IMR-90 (cell line): ENCODE measurements around the gene FRYL. TPM values are rescaled to one million over a fixed set of nuclear protein-coding genes. Genes with fewer than 3 reads are reported as not detected.

Experiments
- ATAC-seq: fragments of 200-7000 bp; cut with Tn5 transposase; 2 replicates; pipeline ENCODE4 v1.9.1; 2020; ENCODE audit warnings: low read depth, mild to moderate bottlenecking, moderate library complexity
- BruUV-seq: library from RNA; stranded (reverse); fragments of 400-500 nt; replicated peaks from 2 replicates; lab custom pipeline; 2021; lab: Mats Ljungman, UMichigan
- CTCF ChIA-PET: fragments of 300-600 bp; formaldehyde crosslinking; extraction: SDS; loops from one replicate; lab custom pipeline; 2021; ENCODE audit warnings: antibody characterized with exemption; lab: Yijun Ruan, JAX
- POLR2A ChIA-PET: fragments of 300-600 bp; sonication (Branson Sonifier 250); formaldehyde crosslinking; loops from one replicate; lab custom pipeline; 2022; ENCODE audit warnings: antibody characterized with exemption; ENCODE audit not compliant: unreplicated experiment; lab: Charles Lee
- DNase-seq: peaks from one replicate; pipeline ENCODE4 v3.0.0; 2013
- H2AFZ ChIP-seq: replicated peaks from 2 replicates; pipeline ENCODE3; 2013; ENCODE audit warnings: low read length, mild to moderate bottlenecking; ENCODE audit not compliant: poor library complexity
- H2AK5ac ChIP-seq: 2 replicates; pipeline ENCODE4 v1.6.1; 2013; ENCODE audit warnings: low read depth, low read length, inconsistent platforms
- H2AK9ac ChIP-seq: replicated peaks from 2 replicates; pipeline ENCODE3; 2013; ENCODE audit warnings: mild to moderate bottlenecking, low read depth, low read length, moderate library complexity; ENCODE audit not compliant: poor library complexity
- H2BK120ac ChIP-seq: 2 replicates; pipeline ENCODE4 v1.6.1; 2013; ENCODE audit warnings: low read depth, low read length, inconsistent platforms
- H2BK15ac ChIP-seq: 3 replicates; pipeline ENCODE4 v1.6.1; 2013; ENCODE audit warnings: low read depth, low read length, inconsistent platforms
- H2BK20ac ChIP-seq: 2 replicates; pipeline ENCODE4 v1.6.1; 2013; ENCODE audit warnings: low read depth, mild to moderate bottlenecking, inconsistent platforms, low read length, moderate library complexity
- H2BK5ac ChIP-seq: 2 replicates; pipeline ENCODE4 v1.6.1; 2013; ENCODE audit warnings: mild to moderate bottlenecking, low read depth, low read length, inconsistent platforms; ENCODE audit not compliant: poor library complexity, severe bottlenecking
- H3K14ac ChIP-seq: replicated peaks from 2 replicates; pipeline ENCODE4 v1.6.1; 2013; ENCODE audit warnings: low read depth, low read length, inconsistent platforms
- H3K18ac ChIP-seq: 2 replicates; pipeline ENCODE4 v1.6.1; 2013; ENCODE audit warnings: low read depth, low read length, control low read depth
- H3K23ac ChIP-seq: 2 replicates; pipeline ENCODE4 v1.6.1; 2013; ENCODE audit warnings: low read depth, low read length, inconsistent platforms
- H3K27ac ChIP-seq: 2 replicates; pipeline ENCODE4 v1.5.1; 2013; ENCODE audit warnings: mild to moderate bottlenecking, control low read depth, low read length; ENCODE audit not compliant: insufficient read depth
- H3K27me3 ChIP-seq: 2 replicates; pipeline ENCODE4 v1.6.1; 2013; ENCODE audit warnings: low read length; ENCODE audit not compliant: control insufficient read depth, insufficient read depth
- H3K36me3 ChIP-seq: 2 replicates; pipeline ENCODE4 v1.6.1; 2013; ENCODE audit warnings: low read length, mixed read lengths; ENCODE audit not compliant: control insufficient read depth, insufficient read depth
- H3K4ac ChIP-seq: 2 replicates; pipeline ENCODE4 v1.6.1; 2013; ENCODE audit warnings: low read depth, low read length, inconsistent platforms
- H3K4me1 ChIP-seq: 2 replicates; pipeline ENCODE4 v1.6.1; 2013; ENCODE audit warnings: low read length, mixed read lengths; ENCODE audit not compliant: control insufficient read depth, insufficient read depth
- H3K4me2 ChIP-seq: 2 replicates; pipeline ENCODE4 v1.6.1; 2013; ENCODE audit warnings: low read depth, mild to moderate bottlenecking, control low read depth, low read length, moderate library complexity
- H3K4me3 ChIP-seq: 2 replicates; pipeline ENCODE4 v1.5.1; 2013; ENCODE audit warnings: low read depth, mild to moderate bottlenecking, control low read depth, low read length, moderate library complexity; ENCODE audit not compliant: insufficient read depth
- H3K56ac ChIP-seq: 2 replicates; pipeline ENCODE4 v1.6.1; 2013; ENCODE audit warnings: low read length, inconsistent platforms; ENCODE audit not compliant: insufficient read depth; ENCODE audit errors: extremely low read depth
- H3K79me1 ChIP-seq, 2 experiments: 2 replicates each; pipeline ENCODE4 v1.6.1; 2013; ENCODE audit warnings: low read length in 2 of 2, inconsistent platforms in 1 of 2, low read depth in 1 of 2
- H3K9ac ChIP-seq: 2 replicates; pipeline ENCODE4 v1.6.1; 2013; ENCODE audit warnings: low read depth, low read length, control low read depth
- H3K9me1 ChIP-seq: 2 replicates; pipeline ENCODE4 v1.6.1; 2013; ENCODE audit warnings: low read length, inconsistent platforms; ENCODE audit not compliant: insufficient read depth
- H3K9me3 ChIP-seq: 2 replicates; pipeline ENCODE4 v1.6.1; 2013; ENCODE audit warnings: low read length; ENCODE audit not compliant: control insufficient read depth, insufficient read depth
- H4K20me1 ChIP-seq: 2 replicates; pipeline ENCODE4 v1.6.1; 2013; ENCODE audit warnings: low read length, inconsistent platforms; ENCODE audit not compliant: insufficient read depth
- H4K5ac ChIP-seq: 2 replicates; pipeline ENCODE4 v1.6.1; 2013; ENCODE audit warnings: mild to moderate bottlenecking, low read depth, low read length, control low read depth
- H4K8ac ChIP-seq, 2 experiments: 2 replicates each; pipeline ENCODE4 v1.6.1; 2013; ENCODE audit warnings: low read depth in 2 of 2, low read length in 2 of 2, control low read depth in 1 of 2, inconsistent platforms in 1 of 2
- H4K91ac ChIP-seq: 2 replicates; pipeline ENCODE4 v1.6.1; 2013; ENCODE audit warnings: low read depth, low read length, inconsistent platforms; ENCODE audit not compliant: insufficient read depth
- BHLHE40 ChIP-seq: fragments of 150-350 bp; IDR thresholded peaks from 2 replicates; pipeline ENCODE4 v1.6.1; 2016; ENCODE audit warnings: mild to moderate bottlenecking, low read depth, low read length
- CEBPB ChIP-seq: IDR thresholded peaks from 2 replicates; pipeline ENCODE4 v1.6.1; 2012; ENCODE audit warnings: low read depth, low read length, improper control_type of control experiment
- CHD1 ChIP-seq: IDR thresholded peaks from 2 replicates; pipeline ENCODE4 v1.6.1; 2012; ENCODE audit warnings: low read depth, low read length, improper control_type of control experiment
- FOS ChIP-seq: fragments of 150-350 bp; IDR thresholded peaks from 2 replicates; pipeline ENCODE4 v1.6.1; 2016; ENCODE audit warnings: low read depth, low read length
- MAFK ChIP-seq: IDR thresholded peaks from 2 replicates; pipeline ENCODE4 v1.6.1; 2012; ENCODE audit warnings: low read depth, low read length, improper control_type of control experiment
- MAZ ChIP-seq: IDR thresholded peaks from 2 replicates; pipeline ENCODE4 v1.6.1; 2012; ENCODE audit warnings: low read depth, mild to moderate bottlenecking, low read length, improper control_type of control experiment, moderate library complexity, borderline replicate concordance
- MXI1 ChIP-seq: IDR thresholded peaks from 2 replicates; pipeline ENCODE4 v1.6.1; 2012; ENCODE audit warnings: low read depth, mild to moderate bottlenecking, low read length, moderate library complexity, borderline replicate concordance
- NFE2L2 ChIP-seq: fragments of 150-350 bp; IDR thresholded peaks from 2 replicates; pipeline ENCODE4 v1.6.1; 2016; ENCODE audit warnings: low read depth, mild to moderate bottlenecking, low read length
- POLR2A ChIP-seq: IDR thresholded peaks from 2 replicates; pipeline ENCODE4 v1.6.1; 2012; ENCODE audit warnings: mild to moderate bottlenecking, low read depth, low read length
- RAD21 ChIP-seq: IDR thresholded peaks from 2 replicates; pipeline ENCODE4 v1.6.1; 2012; ENCODE audit warnings: low read length, improper control_type of control experiment
- RCOR1 ChIP-seq: IDR thresholded peaks from 2 replicates; pipeline ENCODE4 v1.6.1; 2012; ENCODE audit warnings: mild to moderate bottlenecking, low read length, improper control_type of control experiment; ENCODE audit not compliant: insufficient replicate concordance
- RFX5 ChIP-seq: IDR thresholded peaks from 2 replicates; pipeline ENCODE4 v1.8.0; 2012; ENCODE audit warnings: low read depth, mild to moderate bottlenecking, low read length, moderate library complexity
- SMC3 ChIP-seq: fragments of 150-350 bp; IDR thresholded peaks from 2 replicates; pipeline ENCODE4 v1.6.1; 2016; ENCODE audit warnings: low read depth, mild to moderate bottlenecking, antibody characterized with exemption, low read length, moderate library complexity
- WGBS, 2 experiments: methylation state at CpG; one replicate each; pipeline versions ENCODE4 v1.1.5 to v1.1.7; 2013; ENCODE audit warnings: missing lambda C conversion rate in 2 of 2; ENCODE audit not compliant: insufficient read length in 1 of 2; ENCODE audit errors: extremely low coverage in 2 of 2; 5-methylcytosine and 5-hydroxymethylcytosine counted together
- dilution Hi-C: fragments of 300-500 bp; cut with HindIII; formaldehyde crosslinking; loops from one replicate; pipeline ENCODE4 v1.14.3; 2018; ENCODE audit warnings: low sequenced_read_pairs; ENCODE audit not compliant: unreplicated experiment
- in situ Hi-C: fragments of 300-500 bp; cut with MboI; formaldehyde crosslinking; loops from 3 replicates; pipeline ENCODE4 v1.14.3; 2019; ENCODE audit warnings: low sequenced_read_pairs, inconsistent platforms, mixed read lengths
- intact Hi-C: fragments of 100-400 bp; cut with micrococcal nuclease; formaldehyde crosslinking; loops from 2 replicates; pipeline ENCODE4 v1.10.0; 2022
- polyA plus RNA-seq, 3 experiments: library from polyadenylated mRNA; depleted of rRNA; stranded (reverse); fragments of >200 nt; gene quantifications; 2 replicates each; pipeline ENCODE4 v1.2.3, GENCODE V29; 2012; ENCODE audit warnings: low replicate concordance in 1 of 3
- total RNA-seq: library from RNA; depleted of rRNA; stranded (reverse); fragments of >200 nt; gene quantifications from 2 replicates; pipeline ENCODE4 v1.2.3, GENCODE V29; 2012
- TF ChIP-seq, protein P1 (sequence below): fragments of 150-350 bp; IDR thresholded peaks from 2 replicates; pipeline ENCODE4 v1.6.1; 2017; ENCODE audit warnings: mild to moderate bottlenecking, antibody characterized with exemption, low read length, low read depth
- TF ChIP-seq, protein P2 (sequence below): conservative IDR thresholded peaks from 2 replicates; pipeline ENCODE4 v1.5.1; 2012; ENCODE audit warnings: mild to moderate bottlenecking, low read depth, low read length, improper control_type of control experiment
- TF ChIP-seq, protein P3 (sequence below): fragments of 150-350 bp; IDR thresholded peaks from 2 replicates; pipeline ENCODE4 v1.6.1; 2016; ENCODE audit warnings: low read depth, mild to moderate bottlenecking, low read length, moderate library complexity, borderline replicate concordance

Gene FRYL
- total and polyA plus RNA-seq, 2 of the 4 experiments (the other 2 are of a cell fraction) = 9.9 to 77.4 TPM

DNA sequence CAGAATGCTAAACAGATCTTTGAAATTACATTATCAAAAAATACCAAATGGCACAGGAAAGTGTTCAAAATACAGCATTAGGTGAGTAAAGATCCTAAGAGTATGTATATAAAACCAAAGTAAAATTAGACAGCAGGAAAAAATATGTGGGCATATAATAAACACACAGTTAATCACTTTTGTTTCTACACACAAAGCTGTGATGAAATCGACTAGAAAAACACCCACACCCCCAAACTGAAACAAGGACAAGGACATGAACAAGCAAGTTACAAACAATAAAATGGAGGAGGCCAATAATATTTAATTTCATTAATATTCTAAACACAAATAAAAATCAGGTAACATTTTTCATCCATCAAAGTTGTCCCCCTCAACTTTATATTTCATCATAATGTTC is 143.2 kb downstream of the FRYL start:
- H4K5ac ChIP-seq = no peak overlapping the region
- no peak overlapping the region for H3K23ac ChIP-seq
- H2BK120ac ChIP-seq = no peak overlapping the region
- H3K4me3 ChIP-seq = no peak overlapping the region
- intact Hi-C loops = no loop called here
- in situ Hi-C loops = no loop called here
- no peak overlapping the region for H2BK20ac ChIP-seq
- H3K9me1 ChIP-seq = peaks cover 9% of the 10 kb centered on the region
- H4K8ac ChIP-seq = no peak overlapping the region
- no peak overlapping the region for H2AK5ac ChIP-seq
- dilution Hi-C loops = no loop called here
- H3K36me3 ChIP-seq = no peaks in the 10 kb centered on the region
- no peak overlapping the region for H3K14ac ChIP-seq
- H2AFZ ChIP-seq = no peak overlapping the region
- no peak overlapping the region for H3K56ac ChIP-seq
- CTCF ChIA-PET = no interaction called here
- no peak overlapping the region for H3K27ac ChIP-seq
- H3K4ac ChIP-seq = no peak overlapping the region
- no peak overlapping the region for H2BK15ac ChIP-seq
- no peak overlapping the region for H4K91ac ChIP-seq
- no peak for ATAC-seq
- H3K9me3 ChIP-seq = no peaks in the 10 kb centered on the region
- no peak overlapping the region for H3K18ac ChIP-seq
- no peaks in the 10 kb centered on the region for H3K27me3 ChIP-seq
- H3K4me1 ChIP-seq = peaks cover 7% of the 10 kb centered on the region
- no peak overlapping the region for H2BK5ac ChIP-seq
- no CpG with 5 or more reads among the region's 1 CpG for WGBS, 2 experiments
- H4K20me1 ChIP-seq = peaks cover 4% of the 10 kb centered on the region; the same call in 1 of the 2 replicates
- TF ChIP-seq RCOR1 = no peak
- no peak for TF ChIP-seq CEBPB
- TF ChIP-seq, protein P1, sequence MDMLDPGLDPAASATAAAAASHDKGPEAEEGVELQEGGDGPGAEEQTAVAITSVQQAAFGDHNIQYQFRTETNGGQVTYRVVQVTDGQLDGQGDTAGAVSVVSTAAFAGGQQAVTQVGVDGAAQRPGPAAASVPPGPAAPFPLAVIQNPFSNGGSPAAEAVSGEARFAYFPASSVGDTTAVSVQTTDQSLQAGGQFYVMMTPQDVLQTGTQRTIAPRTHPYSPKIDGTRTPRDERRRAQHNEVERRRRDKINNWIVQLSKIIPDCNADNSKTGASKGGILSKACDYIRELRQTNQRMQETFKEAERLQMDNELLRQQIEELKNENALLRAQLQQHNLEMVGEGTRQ = no peak
- TF ChIP-seq RFX5 = no peak
- TF ChIP-seq POLR2A = no peak
- TF ChIP-seq, protein P2, sequence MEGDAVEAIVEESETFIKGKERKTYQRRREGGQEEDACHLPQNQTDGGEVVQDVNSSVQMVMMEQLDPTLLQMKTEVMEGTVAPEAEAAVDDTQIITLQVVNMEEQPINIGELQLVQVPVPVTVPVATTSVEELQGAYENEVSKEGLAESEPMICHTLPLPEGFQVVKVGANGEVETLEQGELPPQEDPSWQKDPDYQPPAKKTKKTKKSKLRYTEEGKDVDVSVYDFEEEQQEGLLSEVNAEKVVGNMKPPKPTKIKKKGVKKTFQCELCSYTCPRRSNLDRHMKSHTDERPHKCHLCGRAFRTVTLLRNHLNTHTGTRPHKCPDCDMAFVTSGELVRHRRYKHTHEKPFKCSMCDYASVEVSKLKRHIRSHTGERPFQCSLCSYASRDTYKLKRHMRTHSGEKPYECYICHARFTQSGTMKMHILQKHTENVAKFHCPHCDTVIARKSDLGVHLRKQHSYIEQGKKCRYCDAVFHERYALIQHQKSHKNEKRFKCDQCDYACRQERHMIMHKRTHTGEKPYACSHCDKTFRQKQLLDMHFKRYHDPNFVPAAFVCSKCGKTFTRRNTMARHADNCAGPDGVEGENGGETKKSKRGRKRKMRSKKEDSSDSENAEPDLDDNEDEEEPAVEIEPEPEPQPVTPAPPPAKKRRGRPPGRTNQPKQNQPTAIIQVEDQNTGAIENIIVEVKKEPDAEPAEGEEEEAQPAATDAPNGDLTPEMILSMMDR = no peak
- no peak for TF ChIP-seq MAZ
- TF ChIP-seq MXI1 = no peak
- no peak for TF ChIP-seq SMC3
- TF ChIP-seq BHLHE40 = no peak
- TF ChIP-seq NFE2L2 = no peak
- no peak for TF ChIP-seq CHD1
- TF ChIP-seq, protein P3, sequence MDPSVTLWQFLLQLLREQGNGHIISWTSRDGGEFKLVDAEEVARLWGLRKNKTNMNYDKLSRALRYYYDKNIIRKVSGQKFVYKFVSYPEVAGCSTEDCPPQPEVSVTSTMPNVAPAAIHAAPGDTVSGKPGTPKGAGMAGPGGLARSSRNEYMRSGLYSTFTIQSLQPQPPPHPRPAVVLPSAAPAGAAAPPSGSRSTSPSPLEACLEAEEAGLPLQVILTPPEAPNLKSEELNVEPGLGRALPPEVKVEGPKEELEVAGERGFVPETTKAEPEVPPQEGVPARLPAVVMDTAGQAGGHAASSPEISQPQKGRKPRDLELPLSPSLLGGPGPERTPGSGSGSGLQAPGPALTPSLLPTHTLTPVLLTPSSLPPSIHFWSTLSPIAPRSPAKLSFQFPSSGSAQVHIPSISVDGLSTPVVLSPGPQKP = no peak
- no peak for TF ChIP-seq FOS
- TF ChIP-seq RAD21 = no peak
- TF ChIP-seq MAFK = no peak
- BruUV-seq = no TSS peak
- no peak overlapping the region for H3K9ac ChIP-seq
- H2AK9ac ChIP-seq = no peak overlapping the region
- POLR2A ChIA-PET = no interaction called here
- no peak for DNase-seq
- no peak overlapping the region for H3K4me2 ChIP-seq
- peaks cover 21 to 37% of the 10 kb centered on the region in 2 experiments for H3K79me1 ChIP-seq
